H1 (cell line): ENCODE data around the gene C19orf67.

Experiments
- BCL11A ChIP-seq, 2 experiments: IDR thresholded peaks; one replicate each; pipeline ENCODE4 v1.6.1; 2011; ENCODE audit warnings: low read depth in 2 of 2, low read length in 2 of 2, mild to moderate bottlenecking in 2 of 2
- EGR1 ChIP-seq: IDR thresholded peaks from 2 replicates; pipeline ENCODE4 v1.6.1; 2011; ENCODE audit warnings: low read depth, low read length, borderline replicate concordance
- GTF2F1 ChIP-seq: IDR thresholded peaks from 2 replicates; pipeline ENCODE4 v1.6.1; 2012; ENCODE audit warnings: low read depth, low read length, improper control_type of control experiment, borderline replicate concordance
- HDAC2 ChIP-seq, 2 experiments: fragments of 300-600 bp in 1 of 2; sonication (generic) in 1 of 2; IDR thresholded peaks; 2 replicates each; pipeline ENCODE4 v1.6.1; 2011 to 2012; ENCODE audit warnings: low read depth in 2 of 2, low read length in 2 of 2, mild to moderate bottlenecking in 2 of 2, moderate library complexity in 2 of 2, borderline replicate concordance in 1 of 2, inconsistent platforms in 1 of 2
- MAFK ChIP-seq: IDR thresholded peaks from 2 replicates; pipeline ENCODE4 v1.6.1; 2012; ENCODE audit warnings: low read depth, mild to moderate bottlenecking, improper control_type of control experiment, low read length
- NANOG ChIP-seq: IDR thresholded peaks from 2 replicates; pipeline ENCODE4 v1.6.1; 2011; ENCODE audit warnings: low read length, low read depth, mild to moderate bottlenecking, inconsistent platforms; ENCODE audit not compliant: insufficient read depth, poor library complexity, severe bottlenecking
- POLR2AphosphoS5 ChIP-seq: IDR thresholded peaks from 2 replicates; pipeline ENCODE4 v1.6.1; 2011; ENCODE audit warnings: low read depth, low read length
- RBBP5 ChIP-seq: IDR thresholded peaks from 2 replicates; pipeline ENCODE4 v1.7.1; 2012; ENCODE audit warnings: low read depth, mild to moderate bottlenecking, inconsistent platforms, low read length, moderate library complexity, borderline replicate concordance
- TF ChIP-seq, protein P1 (sequence below), 3 experiments: IDR thresholded peaks; 1 replicate in 2 of 3; 2 replicates in 1 of 3; pipeline versions ENCODE4 v1.5.1 to v1.6.1; 2011; ENCODE audit warnings: low read length in 3 of 3, mild to moderate bottlenecking in 3 of 3, inconsistent platforms in 2 of 3, low read depth in 1 of 3, moderate library complexity in 1 of 3; ENCODE audit not compliant: insufficient read depth in 1 of 3; ENCODE audit errors: control extremely low read depth in 1 of 3
- TF ChIP-seq, protein P2 (sequence below): IDR thresholded peaks from 2 replicates; pipeline ENCODE4 v1.6.1; 2012; ENCODE audit warnings: inconsistent platforms

- TF ChIP-seq HDAC2 (IDR thresholded peaks at IDR 0.05; ENCODE audit: borderline replicate concordance in 1 of 2, low read depth in 2 of 2, low read length in 2 of 2) (no peak), GTF2F1 (no peak), NANOG (no peak), RBBP5 (no peak), POLR2AphosphoS5 (no peak), MAFK (no peak), BCL11A (IDR thresholded peaks at IDR 0.05; ENCODE audit: low read depth in 2 of 2, low read length in 2 of 2) (no peak), EGR1 (no peak)
- TF ChIP-seq, protein P1, sequence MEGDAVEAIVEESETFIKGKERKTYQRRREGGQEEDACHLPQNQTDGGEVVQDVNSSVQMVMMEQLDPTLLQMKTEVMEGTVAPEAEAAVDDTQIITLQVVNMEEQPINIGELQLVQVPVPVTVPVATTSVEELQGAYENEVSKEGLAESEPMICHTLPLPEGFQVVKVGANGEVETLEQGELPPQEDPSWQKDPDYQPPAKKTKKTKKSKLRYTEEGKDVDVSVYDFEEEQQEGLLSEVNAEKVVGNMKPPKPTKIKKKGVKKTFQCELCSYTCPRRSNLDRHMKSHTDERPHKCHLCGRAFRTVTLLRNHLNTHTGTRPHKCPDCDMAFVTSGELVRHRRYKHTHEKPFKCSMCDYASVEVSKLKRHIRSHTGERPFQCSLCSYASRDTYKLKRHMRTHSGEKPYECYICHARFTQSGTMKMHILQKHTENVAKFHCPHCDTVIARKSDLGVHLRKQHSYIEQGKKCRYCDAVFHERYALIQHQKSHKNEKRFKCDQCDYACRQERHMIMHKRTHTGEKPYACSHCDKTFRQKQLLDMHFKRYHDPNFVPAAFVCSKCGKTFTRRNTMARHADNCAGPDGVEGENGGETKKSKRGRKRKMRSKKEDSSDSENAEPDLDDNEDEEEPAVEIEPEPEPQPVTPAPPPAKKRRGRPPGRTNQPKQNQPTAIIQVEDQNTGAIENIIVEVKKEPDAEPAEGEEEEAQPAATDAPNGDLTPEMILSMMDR (IDR thresholded peaks at IDR 0.05; ENCODE audit: control extremely low read depth in 1 of 3, insufficient read depth in 1 of 3, low read depth in 1 of 3, low read length in 3 of 3): no peak
- TF ChIP-seq, protein P2, sequence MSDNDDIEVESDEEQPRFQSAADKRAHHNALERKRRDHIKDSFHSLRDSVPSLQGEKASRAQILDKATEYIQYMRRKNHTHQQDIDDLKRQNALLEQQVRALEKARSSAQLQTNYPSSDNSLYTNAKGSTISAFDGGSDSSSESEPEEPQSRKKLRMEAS: no peak
These were observed 17.2 kb upstream of the C19orf67 start for GRCh38 chr19:14102756-14103155.
